HCT116 (cell line): ENCODE results near the gene PKP2. TPM values are rescaled to one million over a fixed set of nuclear protein-coding genes. Genes with fewer than 3 reads are reported as not detected.

Experiments
- ATAC-seq: fragments of 200-7000 bp; cut with Tn5 transposase; 2 replicates; pipeline ENCODE4 v1.9.1; 2020; ENCODE audit warnings: mild to moderate bottlenecking, moderate library complexity
- BruUV-seq: library from RNA; stranded (reverse); fragments of 400-500 nt; replicated peaks from 2 replicates; lab custom pipeline; 2021; lab: Mats Ljungman, UMichigan
- CTCF ChIA-PET: fragments of 300-600 bp; sonication (Branson Sonifier 250); formaldehyde crosslinking; loops from one replicate; lab custom pipeline; 2021; ENCODE audit warnings: antibody characterized with exemption; lab: Charles Lee
- POLR2A ChIA-PET: fragments of 300-600, 350-600 bp; sonication (Branson Sonifier 250); formaldehyde crosslinking; loops from one replicate; lab custom pipeline; 2021; ENCODE audit warnings: antibody characterized with exemption; lab: Charles Lee
- RAD21 ChIA-PET, 2 experiments: fragments of 300-600 bp; sonication (Branson Sonifier 250); formaldehyde crosslinking; loops; one replicate each; lab custom pipeline; 2023; ENCODE audit warnings: low total read pairs in 2 of 2; ENCODE audit not compliant: uncharacterized antibody in 2 of 2, unreplicated experiment in 2 of 2, low non-redundant PET in 1 of 2; lab: Charles Lee
- DNase-seq: peaks from one replicate; pipeline ENCODE4 v3.0.0-alpha.2; 2010; ENCODE audit warnings: low read depth, low spot score
- H2AFZ ChIP-seq: fragments of 200-600 bp; shearing (Covaris generic), sonication (generic); 2 replicates; pipeline ENCODE4 v1.6.1; 2017; ENCODE audit warnings: low read depth, mixed run types, mixed read lengths, antibody characterized with exemption, low read length; ENCODE audit not compliant: poor library complexity, severe bottlenecking
- H3K27ac ChIP-seq: 2 replicates; pipeline ENCODE4 v1.5.1; 2012; ENCODE audit warnings: low read depth, low read length
- H3K27me3 ChIP-seq: fragments of 200-600 bp; sonication (generic); 2 replicates; pipeline ENCODE4 v1.6.1; 2016; ENCODE audit warnings: mixed run types, low read length, mixed read lengths; ENCODE audit not compliant: insufficient read depth
- H3K36me3 ChIP-seq, 2 experiments: fragments of 200-500 bp in 1 of 2; fragments of 200-600 bp in 1 of 2; sonication (Bioruptor generic) in 1 of 2; sonication (generic) in 1 of 2; 2 replicates each; pipeline versions ENCODE4 v1.5.1 to v1.6.1; 2014 to 2016; ENCODE audit warnings: low read length in 2 of 2, inconsistent platforms in 1 of 2, mixed read lengths in 1 of 2, mixed run types in 1 of 2; ENCODE audit not compliant: insufficient read depth in 2 of 2, control insufficient read depth in 1 of 2
- H3K4me1 ChIP-seq, 2 experiments: fragments of 200-600 bp in 1 of 2; sonication (generic) in 1 of 2; 2 replicates each; pipeline versions ENCODE4 v1.5.1 to v1.6.1; 2012 to 2017; ENCODE audit warnings: low read length in 2 of 2, inconsistent platforms in 1 of 2, mild to moderate bottlenecking in 1 of 2, mixed read lengths in 1 of 2, mixed run types in 1 of 2, moderate library complexity in 1 of 2; ENCODE audit not compliant: insufficient read depth in 2 of 2, control insufficient read depth in 1 of 2
- H3K4me2 ChIP-seq: fragments of 200-600 bp; sonication (generic); 2 replicates; pipeline ENCODE4 v1.6.1; 2017; ENCODE audit warnings: mixed run types, low read length, mixed read lengths
- H3K4me3 ChIP-seq, 2 experiments: fragments of 200-600 bp in 1 of 2; sonication (generic) in 1 of 2; replicated peaks in 1 of 2; 2 replicates each; pipeline ENCODE4 v1.5.1; 2011 to 2016; ENCODE audit warnings: low read length in 2 of 2, control low read depth in 1 of 2, low read depth in 1 of 2, mild to moderate bottlenecking in 1 of 2, mixed read lengths in 1 of 2, mixed run types in 1 of 2
- H3K79me2 ChIP-seq: fragments of 200-600 bp; sonication (generic); 2 replicates; pipeline ENCODE4 v1.6.1; 2017; ENCODE audit warnings: mild to moderate bottlenecking, mixed run types, low read length, moderate library complexity, mixed read lengths; ENCODE audit not compliant: insufficient read depth
- H3K9ac ChIP-seq: fragments of 200-600 bp; sonication (generic); 2 replicates; pipeline ENCODE4 v1.6.1; 2016; ENCODE audit warnings: low read length, mixed read lengths
- H3K9me2 ChIP-seq: fragments of 200-600 bp; sonication (generic), shearing (Covaris generic); 2 replicates; pipeline ENCODE4 v1.6.1; 2017; ENCODE audit warnings: mixed run types, mild to moderate bottlenecking, moderate library complexity; ENCODE audit not compliant: insufficient read depth
- H3K9me3 ChIP-seq, 2 experiments: fragments of 200-500 bp in 1 of 2; fragments of 200-600 bp in 1 of 2; sonication (Bioruptor generic) in 1 of 2; sonication (generic) in 1 of 2; 2 replicates each; pipeline ENCODE4 v1.6.1; 2014 to 2017; ENCODE audit warnings: low read length in 2 of 2, mixed read lengths in 2 of 2, inconsistent platforms in 1 of 2, low read depth in 1 of 2, mild to moderate bottlenecking in 1 of 2, mixed run types in 1 of 2, moderate library complexity in 1 of 2; ENCODE audit not compliant: control insufficient read depth in 1 of 2, insufficient read depth in 1 of 2
- H4K20me1 ChIP-seq: fragments of 200-600 bp; sonication (generic), shearing (Covaris generic); 2 replicates; pipeline ENCODE4 v1.6.1; 2017; ENCODE audit warnings: mixed run types, mild to moderate bottlenecking, moderate library complexity; ENCODE audit not compliant: insufficient read depth
- ATF3 ChIP-seq: IDR thresholded peaks from 2 replicates; pipeline ENCODE4 v1.6.1; 2012
- CEBPB ChIP-seq: IDR thresholded peaks from 2 replicates; pipeline ENCODE4 v1.6.1; 2012; ENCODE audit warnings: low read depth
- EGR1 ChIP-seq: IDR thresholded peaks from 2 replicates; pipeline ENCODE4 v1.6.1; 2012; ENCODE audit warnings: low read depth
- ELF1 ChIP-seq: IDR thresholded peaks from 2 replicates; pipeline ENCODE4 v1.6.1; 2012; ENCODE audit warnings: low read depth, borderline replicate concordance
- EZH2 ChIP-seq: fragments of 200-600 bp; sonication (generic); IDR thresholded peaks from 2 replicates; pipeline ENCODE4 v1.6.1; 2017; ENCODE audit warnings: antibody characterized with exemption, mixed run types
- EZH2phosphoT487 ChIP-seq: fragments of 200-600 bp; IDR thresholded peaks from 2 replicates; pipeline ENCODE4 v1.6.1; 2018; ENCODE audit warnings: antibody characterized with exemption, borderline replicate concordance
- FOSL1 ChIP-seq: IDR thresholded peaks from 2 replicates; pipeline ENCODE4 v1.6.1; 2012; ENCODE audit warnings: low read depth
- JUND ChIP-seq: IDR thresholded peaks from 2 replicates; pipeline ENCODE4 v1.6.1; 2012
- MAX ChIP-seq: IDR thresholded peaks from 2 replicates; pipeline ENCODE4 v1.6.1; 2012
- RAD21 ChIP-seq: IDR thresholded peaks from 2 replicates; pipeline ENCODE4 v1.6.1; 2012; ENCODE audit warnings: low read depth, mild to moderate bottlenecking
- REST ChIP-seq: IDR thresholded peaks from 2 replicates; pipeline ENCODE4 v1.6.1; 2012; ENCODE audit warnings: low read depth
- SIN3A ChIP-seq: IDR thresholded peaks from 2 replicates; pipeline ENCODE4 v1.6.1; 2012; ENCODE audit warnings: low read depth
- SP1 ChIP-seq: IDR thresholded peaks from 2 replicates; pipeline ENCODE4 v1.6.1; 2012; ENCODE audit warnings: low read depth
- SRF ChIP-seq: IDR thresholded peaks from 2 replicates; pipeline ENCODE4 v1.6.1; 2012; ENCODE audit warnings: low read depth
- TCF7L2 ChIP-seq: IDR thresholded peaks from 2 replicates; pipeline ENCODE4 v1.7.0; 2011; ENCODE audit warnings: borderline replicate concordance, inconsistent platforms; ENCODE audit not compliant: insufficient read depth, insufficient read length; ENCODE audit errors: extremely low read depth
- YY1 ChIP-seq: IDR thresholded peaks from 2 replicates; pipeline ENCODE4 v1.6.1; 2011; ENCODE audit warnings: low read length, low read depth, moderate library complexity, mild to moderate bottlenecking; ENCODE audit not compliant: insufficient replicate concordance; ENCODE audit errors: extremely low read depth
- ZFX ChIP-seq: fragments of 450-650 bp; IDR thresholded peaks from 2 replicates; pipeline ENCODE4 v1.6.1; 2017
- ZNF274 ChIP-seq: fragments of 200-500 bp; sonication (Bioruptor generic); IDR thresholded peaks from 2 replicates; pipeline ENCODE4 v1.6.1; 2014; ENCODE audit warnings: mild to moderate bottlenecking, low read depth, low read length, inconsistent platforms
- intact Hi-C: fragments of 100-400 bp; cut with micrococcal nuclease; formaldehyde crosslinking; loops from 2 replicates; pipeline ENCODE4 v1.10.0; 2022
- total RNA-seq: library from RNA; stranded (reverse); gene quantifications from one replicate; pipeline ENCODE4 v1.2.1, GENCODE V29; 2021; ENCODE audit not compliant: unreplicated experiment

PKP2 gene
- total RNA-seq, 1 experiment from 2014 or later, result 21.5 TPM

- ChIA-PET POLR2A (interaction anchor here (1.8 kb wide), 1 partner anchor 10 kb away, joined by 5 read pairs; the partner anchor contains the start of gene PKP2), CTCF (interaction anchor here (0.7 kb wide), 1 partner anchor 10 kb away, joined by 3 read pairs; the partner anchor contains the start of gene PKP2), RAD21 (interaction anchor here in 1 of 2 experiments (0.9 kb wide), 1 partner anchor 151 kb away, joined by 4 read pairs; the partner anchor contains the start of gene YARS2)
- no peak for ATAC-seq
- no peak overlapping the region for H2AFZ ChIP-seq
- H3K4me2 ChIP-seq, result peak overlapping the region; percentile 13; the same call in 1 of the 2 replicates
- H3K9me2 ChIP-seq, result no peaks in the 10 kb centered on the region
- no peak overlapping the region for H3K27ac ChIP-seq
- TF ChIP-seq SIN3A (no peak), ATF3 (no peak), SRF (no peak), REST (no peak), MAX (no peak), TCF7L2 (no peak), EZH2 (no peak), JUND (no peak), CEBPB (no peak), YY1 (no peak), ZFX (no peak), EZH2phosphoT487 (no peak), RAD21 (no peak), EGR1 (no peak), ZNF274 (no peak), FOSL1 (no peak), SP1 (no peak), ELF1 (no peak)
- H3K4me1 ChIP-seq, result peaks cover 7 to 11% of the 10 kb centered on the region in 2 experiments; a peak in 2 of 4 replicates
- intact Hi-C loops, result no loop called here
- H4K20me1 ChIP-seq, result no peaks in the 10 kb centered on the region
- H3K27me3 ChIP-seq, result no peaks in the 10 kb centered on the region
- no peak for DNase-seq
- H3K4me3 ChIP-seq, result no peak overlapping the region
- BruUV-seq, result no TSS peak
- H3K36me3 ChIP-seq, result no peaks in the 10 kb centered on the region
- H3K9ac ChIP-seq, result no peak overlapping the region
- H3K9me3 ChIP-seq, result no peaks in the 10 kb centered on the region
- no peaks in the 10 kb centered on the region for H3K79me2 ChIP-seq
These were observed 10.0 kb upstream of the PKP2 start for GRCh38 chr12:32906399-32907165.
